Ovary (tissue), 9 donors: ENCODE measurements around the gene NT5DC4. TPM values are rescaled to one million over a fixed set of nuclear protein-coding genes. Genes with fewer than 3 reads are reported as not detected.

Experiments used
- DNase-seq, 5 donors: peaks; one replicate each; pipeline ENCODE4 v3.0.0-alpha.2; 2019 to 2020
- H3K27ac ChIP-seq, 2 donors: fragments of 200-600 bp; one replicate each; pipeline versions ENCODE4 v1.5.1 to v1.8.0; 2019 to 2022
- H3K27me3 ChIP-seq: fragments of 200-600 bp; one replicate; pipeline ENCODE4 v1.8.0; 2022
- H3K36me3 ChIP-seq: fragments of 200-600 bp; sonication (generic); one replicate; pipeline ENCODE4 v1.5.1; 2019
- H3K4me1 ChIP-seq: one replicate; pipeline ENCODE4 v1.8.1; 2013; ENCODE audit warnings: mild to moderate bottlenecking, moderate library complexity; ENCODE audit not compliant: insufficient read depth
- H3K4me3 ChIP-seq: fragments of 200-600 bp; sonication (generic); one replicate; pipeline ENCODE4 v1.5.1; 2017
- H3K9me3 ChIP-seq, 2 donors: fragments of 200-600 bp in 1 of 2; sonication (generic) in 1 of 2; one replicate each; pipeline versions ENCODE4 v1.5.1 to v1.8.1; 2013 to 2019; ENCODE audit warnings: mild to moderate bottlenecking in 1 of 2, moderate library complexity in 1 of 2
- CTCF ChIP-seq, 3 donors: fragments of 450-650 bp in 2 of 3; fragments of 200-600 bp in 1 of 3; IDR thresholded peaks; one replicate each; pipeline versions ENCODE4 v1.5.1 to v1.8.0; 2016 to 2022; ENCODE audit warnings: antibody characterized with exemption in 3 of 3, mild to moderate bottlenecking in 1 of 3
- EP300 ChIP-seq: sonication (generic); formaldehyde crosslinking; IDR thresholded peaks from one replicate; pipeline ENCODE4 v1.6.1; 2017; ENCODE audit warnings: antibody characterized with exemption
- POLR2A ChIP-seq: fragments of 450-650 bp; IDR thresholded peaks from one replicate; pipeline ENCODE4 v1.6.1; 2017; ENCODE audit warnings: antibody characterized with exemption, mild to moderate bottlenecking, moderate library complexity
- WGBS, 3 donors: extraction: QIAGEN DNeasy Blood & Tissue Kit in 1 of 3; methylation state at CpG; one replicate each; pipeline versions ENCODE4 v1.1.5 to v1.1.7; 2013 to 2017; 5-methylcytosine and 5-hydroxymethylcytosine counted together
- intact Hi-C, 4 donors: fragments of 100-400 bp; cut with DNase I; formaldehyde crosslinking; loops; one replicate each; pipeline versions ENCODE4 v1.11.0 to v1.15.1; 2022 to 2023
- polyA plus RNA-seq, 2 donors: library from polyadenylated mRNA; stranded (reverse); fragments of 200-250 nt in 1 of 2; fragments of 350-450 nt in 1 of 2; fragmentation: Illumina TruSeq in 1 of 2; extraction: RNeasy Lipid Tissue Mini Kit (QIAGEN cat#74804) in 1 of 2; gene quantifications; one replicate each; pipeline ENCODE4 v1.2.3, GENCODE V29; 2013 to 2014
- total RNA-seq, 7 donors: library from RNA; depleted of rRNA in 2 of 7; stranded (reverse); fragments of >200 nt in 2 of 7; fragmentation: NEBNext Ultra II Directional in 3 of 7; extraction: Animal tissue kit (Norgen Biotek cat#: 25700) in 3 of 7; gene quantifications; one replicate each; pipeline versions ENCODE4 v1.1.0 to v1.2.4, GENCODE V29; 2016 to 2023
- donor health status: DM: no; HTN: no; CAD: no; lungs with moderate emphysema.
- donor health status: DM: no; HTN: no; CAD: no.
- donor health status: Bipolar disorder and iron deficiency.
- donor health status: DM: yes; HTN: yes; CAD: no.
- donor health status: DM: no; HTN: no; CAD: no.
- donor health status: DM: yes; HTN: yes; CAD: no.

Gene NT5DC4
- total and polyA plus RNA-seq, 9 donors, result not detected

DNA sequence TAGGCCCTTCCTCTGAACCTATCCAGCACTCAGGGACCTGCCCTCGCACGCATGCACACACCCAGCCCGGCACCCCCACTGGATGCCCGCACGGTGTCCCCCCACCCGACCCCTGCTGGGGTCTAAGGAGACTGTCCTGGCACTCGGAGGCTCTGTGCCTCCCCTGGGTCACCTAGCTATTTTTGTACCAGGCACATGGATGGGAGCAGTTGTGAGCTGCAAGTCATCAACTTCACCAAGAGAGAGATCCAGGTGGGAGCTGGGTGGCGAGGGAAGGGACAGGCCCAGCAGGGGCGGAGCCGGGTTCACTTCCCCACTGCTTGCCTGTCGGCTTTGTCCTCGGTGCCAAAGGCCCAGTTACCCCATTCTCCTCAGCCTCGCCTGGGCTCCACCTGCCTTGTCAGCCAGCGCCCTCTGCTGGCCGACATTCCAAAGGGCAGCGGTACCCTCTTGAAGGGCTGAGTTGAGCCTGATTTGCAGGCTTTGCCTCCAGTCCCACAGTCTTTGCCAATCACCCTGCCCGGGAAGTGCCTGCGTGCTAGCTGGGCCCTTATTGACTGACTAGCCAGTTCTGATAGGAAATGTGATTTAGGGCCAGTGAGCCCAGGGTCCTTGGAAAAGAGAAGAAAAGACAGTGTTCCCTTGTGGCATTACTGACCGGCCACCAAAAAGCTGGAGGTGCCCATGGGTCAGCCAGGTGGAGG lies 5.8 kb downstream of the NT5DC4 start:
- intact Hi-C loops, result loop anchor here in 2 of 4 donors (5.0 to 10.0 kb wide), 2 partner anchors 102 to 124 kb away; no protein-coding TSS in a partner anchor
- Histone ChIP-seq H3K4me3 (no peak overlapping the region), H3K9me3 (no peaks in the 10 kb centered on the region), H3K27me3 (no peaks in the 10 kb centered on the region), H3K27ac (no peak overlapping the region), H3K4me1 (no peaks in the 10 kb centered on the region), H3K36me3 (no peaks in the 10 kb centered on the region)
- TF ChIP-seq EP300, result no peak
- no peak for TF ChIP-seq POLR2A
- peak; percentile 26 to 50 (median 45) for TF ChIP-seq CTCF (IDR thresholded peaks at IDR 0.05)
- WGBS, 3 donors, result 28 to 31% (median 29%) methylated on average over 19 of the region's 19 CpGs
- DNase-seq, result peak; percentile 44 to 78 (median 68)

DNA sequence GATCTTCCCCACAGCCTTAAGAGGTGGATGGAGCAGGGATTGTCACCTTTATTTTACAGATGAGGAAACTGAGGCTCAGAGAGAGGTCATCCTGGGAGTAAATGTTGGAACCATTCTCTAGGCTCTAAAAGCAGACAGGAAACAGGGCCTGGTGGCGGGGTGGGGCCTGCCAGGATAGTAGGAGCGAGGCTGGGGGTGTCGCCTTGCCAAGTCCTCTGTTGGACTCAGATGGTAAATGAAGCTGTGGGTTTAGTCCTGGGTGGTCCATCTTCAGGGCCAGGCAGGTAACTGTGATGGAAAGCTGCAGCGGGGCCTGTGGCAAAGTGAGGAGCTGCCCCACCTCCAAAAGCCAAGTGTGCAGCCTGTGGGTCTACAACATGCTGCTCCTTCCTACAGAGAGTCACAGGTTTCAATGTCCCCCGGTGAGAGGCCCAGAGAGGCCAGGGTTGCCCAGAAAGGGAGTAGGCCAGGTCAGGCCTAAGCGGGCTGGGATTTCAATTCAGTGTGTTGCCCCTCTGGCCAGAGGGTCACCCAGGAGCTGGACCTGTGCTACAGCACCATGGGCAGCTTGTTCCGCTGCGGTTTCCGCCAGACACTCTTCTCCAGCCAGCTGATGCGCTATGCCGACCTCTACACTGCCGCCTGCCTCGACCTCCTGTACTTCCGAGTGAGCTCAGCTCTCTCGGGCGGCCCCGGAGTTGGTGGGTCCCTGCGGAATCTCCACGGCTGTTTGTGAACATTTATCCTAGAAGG lies 6.6 kb downstream of the NT5DC4 start:
- DNase-seq, result no peak
- Histone ChIP-seq H3K36me3 (no peaks in the 10 kb centered on the region), H3K27me3 (no peaks in the 10 kb centered on the region), H3K4me1 (no peaks in the 10 kb centered on the region), H3K27ac (no peak overlapping the region), H3K4me3 (no peak overlapping the region), H3K9me3 (no peaks in the 10 kb centered on the region)
- TF ChIP-seq POLR2A (no peak), EP300 (no peak), CTCF (IDR thresholded peaks at IDR 0.05) (no peak)
- intact Hi-C loops, result loop anchor here in 2 of 4 donors (5.0 to 10.0 kb wide), 2 partner anchors 103 to 125 kb away; no protein-coding TSS in a partner anchor
- 85 to 91% (median 86%) methylated on average over 19 of the region's 19 CpGs for WGBS, 3 donors

DNA sequence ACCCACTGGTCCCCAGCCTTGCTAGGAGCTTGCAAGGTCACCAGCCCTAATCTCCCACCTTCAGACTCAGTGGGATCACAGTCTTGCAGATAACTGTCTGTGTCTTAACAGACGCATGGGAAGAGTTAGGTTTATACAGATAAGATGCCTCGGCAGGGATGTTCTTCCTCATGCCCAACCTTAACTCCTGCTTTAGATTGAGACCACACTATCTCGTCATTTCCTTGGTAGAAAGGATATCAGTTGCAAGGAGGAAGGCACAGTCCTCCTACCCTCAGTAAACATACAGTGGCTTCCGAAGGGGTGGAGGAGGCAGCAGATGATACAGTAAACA lies 7.2 kb downstream of the NT5DC4 start:
- no peaks in the 10 kb centered on the region for H3K9me3 ChIP-seq
- no peak for DNase-seq
- no peaks in the 10 kb centered on the region for H3K36me3 ChIP-seq
- H3K27ac ChIP-seq, result no peak overlapping the region
- H3K4me3 ChIP-seq, result no peak overlapping the region
- WGBS, 3 donors, result 41 to 53% (median 44%) methylated on average over 4 of the region's 4 CpGs
- no peaks in the 10 kb centered on the region for H3K4me1 ChIP-seq
- TF ChIP-seq POLR2A (no peak), CTCF (IDR thresholded peaks at IDR 0.05) (no peak), EP300 (no peak)
- H3K27me3 ChIP-seq, result no peaks in the 10 kb centered on the region
- intact Hi-C loops, result loop anchor here in 2 of 4 donors (5.0 to 10.0 kb wide), 2 partner anchors 103 to 126 kb away; no protein-coding TSS in a partner anchor

DNA sequence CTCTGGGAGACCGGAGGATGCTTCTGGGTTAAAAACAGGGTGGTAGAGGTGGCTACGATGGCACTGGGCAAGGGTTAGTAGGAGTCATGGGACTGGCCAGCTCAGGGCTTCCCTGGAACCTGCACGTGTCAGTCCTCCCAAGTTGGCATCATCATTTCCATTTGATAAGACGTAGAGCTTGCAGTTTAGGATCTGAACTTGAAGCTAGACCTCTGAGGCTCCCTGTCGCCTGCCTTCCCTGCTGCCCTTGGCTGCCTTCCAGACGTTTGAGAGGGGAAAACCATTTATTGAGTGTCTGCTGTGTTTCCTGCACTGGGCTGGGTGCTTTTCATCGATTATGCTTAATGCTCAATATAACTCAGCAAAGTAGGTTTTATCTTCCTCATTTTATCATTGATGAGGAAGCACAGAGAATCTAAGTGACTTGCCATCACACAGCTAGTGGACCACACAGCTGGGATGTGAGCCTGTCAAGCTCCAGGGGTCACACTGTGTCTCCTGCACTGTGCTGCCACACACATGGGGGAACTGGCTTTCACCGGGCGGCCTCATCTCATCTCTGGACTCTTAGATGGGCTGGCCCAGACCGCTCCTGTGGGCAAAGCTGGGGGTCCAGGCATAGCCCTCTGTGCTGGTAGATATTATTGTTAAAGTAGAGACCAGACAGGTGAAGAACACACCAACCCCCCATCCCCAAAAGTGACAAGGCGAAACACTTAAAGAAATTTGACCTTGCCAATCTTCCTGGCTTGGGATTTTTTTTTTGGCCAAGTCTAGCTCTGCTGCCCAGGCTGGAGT lies 7.8 kb downstream of the NT5DC4 start:
- Histone ChIP-seq H3K27ac (no peak overlapping the region), H3K9me3 (no peaks in the 10 kb centered on the region), H3K4me3 (no peak overlapping the region), H3K36me3 (no peaks in the 10 kb centered on the region), H3K4me1 (no peaks in the 10 kb centered on the region), H3K27me3 (no peaks in the 10 kb centered on the region)
- 47 to 50% (median 48%) methylated on average over 11 of the region's 11 CpGs for WGBS, 3 donors
- TF ChIP-seq POLR2A (no peak), CTCF (IDR thresholded peaks at IDR 0.05) (no peak), EP300 (no peak)
- intact Hi-C loops, result loop anchor here in 2 of 4 donors (5.0 to 10.0 kb wide), 2 partner anchors 104 to 126 kb away; no protein-coding TSS in a partner anchor
- no peak for DNase-seq
